HG03060 (cell line): Measurements from ENCODE around the gene IGFBPL1.

ENCODE experiments used
- ATAC-seq: cut with Tn5 transposase; IDR thresholded peaks from one replicate; pipeline ENCODE4 v1.9.1; 2021; ENCODE audit warnings: low read depth, moderate number of reproducible peaks; ENCODE audit not compliant: unreplicated experiment

IGFBPL1 gene, protein sequence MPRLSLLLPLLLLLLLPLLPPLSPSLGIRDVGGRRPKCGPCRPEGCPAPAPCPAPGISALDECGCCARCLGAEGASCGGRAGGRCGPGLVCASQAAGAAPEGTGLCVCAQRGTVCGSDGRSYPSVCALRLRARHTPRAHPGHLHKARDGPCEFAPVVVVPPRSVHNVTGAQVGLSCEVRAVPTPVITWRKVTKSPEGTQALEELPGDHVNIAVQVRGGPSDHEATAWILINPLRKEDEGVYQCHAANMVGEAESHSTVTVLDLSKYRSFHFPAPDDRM

DNA sequence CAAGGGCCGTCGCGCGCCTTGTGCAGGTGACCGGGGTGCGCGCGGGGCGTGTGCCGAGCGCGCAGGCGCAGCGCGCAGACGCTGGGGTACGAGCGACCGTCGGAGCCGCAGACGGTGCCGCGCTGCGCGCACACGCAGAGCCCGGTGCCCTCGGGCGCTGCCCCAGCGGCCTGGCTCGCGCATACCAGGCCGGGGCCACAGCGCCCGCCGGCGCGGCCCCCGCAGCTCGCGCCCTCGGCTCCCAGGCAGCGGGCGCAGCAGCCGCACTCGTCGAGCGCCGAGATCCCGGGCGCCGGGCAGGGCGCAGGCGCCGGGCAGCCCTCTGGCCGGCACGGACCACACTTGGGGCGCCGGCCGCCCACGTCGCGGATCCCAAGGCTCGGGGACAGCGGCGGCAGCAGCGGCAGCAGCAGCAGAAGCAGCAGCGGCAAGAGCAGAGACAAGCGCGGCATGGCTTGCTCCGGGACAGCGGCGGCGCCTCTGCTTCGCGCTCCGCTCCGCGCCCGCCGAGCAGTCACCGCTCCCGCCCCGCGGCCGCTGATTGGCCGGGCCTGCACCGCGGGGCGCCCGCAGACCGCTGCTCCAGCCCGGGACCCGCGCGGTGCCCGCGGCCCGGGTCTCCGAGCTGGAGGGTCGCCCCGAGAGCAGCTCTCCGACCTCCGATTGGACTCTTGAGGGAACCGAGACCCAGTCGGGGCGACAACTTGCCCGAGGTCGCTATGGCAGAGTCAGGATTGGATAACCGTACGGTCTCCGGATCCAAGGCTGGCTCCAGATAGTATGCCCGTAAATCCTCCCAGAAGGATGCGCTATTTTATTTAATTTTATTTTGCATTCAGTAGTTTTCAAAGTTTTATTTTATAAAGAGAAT lies at the start of gene IGFBPL1:
Gene IGFBPL1, minus strand, starts transcription at position 482 of the 871 bp plus-strand sequence. Its CDS starts 30 bp downstream, at position 452.
- no peak for ATAC-seq

DNA sequence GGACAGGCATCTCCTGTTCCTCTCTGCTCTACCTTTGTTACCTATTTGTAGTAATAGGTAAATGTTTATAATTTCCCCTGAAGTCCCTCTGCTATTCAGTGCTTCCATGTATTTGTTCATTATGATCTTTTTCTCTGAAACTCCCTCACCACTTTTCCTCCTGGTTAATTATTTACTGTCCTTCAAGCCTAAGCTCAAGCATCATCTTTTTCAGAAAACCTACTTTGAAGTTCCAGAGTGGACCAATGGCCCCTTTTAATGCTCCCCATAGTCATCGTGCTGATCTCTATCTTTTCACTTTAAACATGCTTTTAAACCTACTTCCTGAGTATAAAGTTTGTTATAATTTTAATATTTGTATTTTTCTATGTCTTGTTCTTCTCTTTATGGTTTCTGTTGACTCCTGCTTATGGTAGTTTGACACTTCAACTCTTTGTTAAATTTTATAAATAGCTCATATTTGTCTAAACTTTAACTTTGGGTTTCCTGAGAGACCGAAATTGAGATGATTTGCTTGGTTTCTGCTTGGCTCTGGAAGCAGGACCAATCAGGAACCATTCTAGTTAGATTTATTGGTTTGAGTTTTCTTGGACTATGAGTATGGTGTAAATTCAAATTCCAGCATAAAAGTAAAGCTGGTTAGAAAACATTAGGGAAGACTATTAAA lies 48.5 kb upstream of the IGFBPL1 start:
- ATAC-seq, result peak; percentile 38

DNA sequence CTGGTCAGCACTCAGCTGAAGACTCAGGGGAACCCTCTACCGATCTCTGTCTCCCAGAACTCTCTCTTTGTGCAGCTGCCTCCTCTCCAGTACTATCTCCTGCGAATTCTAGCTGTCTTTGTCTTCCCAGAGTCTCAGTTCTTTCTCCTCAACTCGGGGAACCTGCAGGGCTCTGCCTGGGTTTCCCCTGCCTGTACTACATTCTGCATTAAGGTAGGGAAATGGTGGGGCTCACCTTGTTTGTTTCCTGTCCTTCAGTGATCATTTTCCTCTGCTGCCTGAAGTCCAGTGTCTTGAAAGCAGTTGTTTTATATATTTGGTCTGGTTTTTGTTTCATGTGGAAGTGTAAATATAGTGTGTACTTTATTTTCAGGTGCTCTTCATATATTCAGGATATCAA lies 43.1 kb upstream of the IGFBPL1 start:
- no peak for ATAC-seq

DNA sequence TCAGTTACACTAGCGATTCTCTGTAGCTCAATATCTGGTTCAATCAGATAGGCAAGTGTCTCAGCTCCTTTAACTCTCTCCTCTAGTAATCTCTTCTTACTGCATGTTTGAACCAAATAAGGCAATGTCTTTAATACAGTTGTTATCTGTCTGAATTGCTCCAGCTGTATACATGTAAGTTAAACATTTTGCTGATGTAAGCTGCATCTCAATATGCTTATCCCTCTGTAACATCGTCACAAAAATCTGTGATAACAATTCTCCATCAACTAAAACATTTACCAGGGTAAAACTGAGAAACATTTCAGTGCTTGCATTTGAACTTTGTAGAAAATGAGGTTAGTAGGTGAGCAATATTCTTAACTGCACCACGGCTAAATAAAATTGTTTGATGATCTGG lies 29.6 kb upstream of the IGFBPL1 start:
- ATAC-seq, result no peak

DNA sequence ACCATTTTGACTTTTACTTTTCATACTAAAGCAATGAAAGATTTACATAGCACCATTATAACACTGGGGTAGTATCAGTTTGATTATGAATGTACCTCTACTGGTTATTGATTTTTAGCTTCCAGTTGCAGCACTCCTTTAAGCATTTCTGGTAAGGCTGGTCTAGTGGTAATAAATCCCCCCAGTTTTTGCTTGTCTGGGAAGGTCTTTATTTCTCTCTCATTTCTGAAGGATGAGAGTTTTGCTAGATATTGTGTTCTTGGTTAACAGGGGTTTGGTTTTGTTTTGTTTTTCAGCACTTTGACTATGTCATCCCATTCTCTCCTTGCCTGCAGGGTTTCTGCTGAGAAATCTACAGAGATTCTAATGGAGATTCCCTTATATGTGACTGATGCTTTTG lies 26.9 kb upstream of the IGFBPL1 start:
- ATAC-seq, result no peak

DNA sequence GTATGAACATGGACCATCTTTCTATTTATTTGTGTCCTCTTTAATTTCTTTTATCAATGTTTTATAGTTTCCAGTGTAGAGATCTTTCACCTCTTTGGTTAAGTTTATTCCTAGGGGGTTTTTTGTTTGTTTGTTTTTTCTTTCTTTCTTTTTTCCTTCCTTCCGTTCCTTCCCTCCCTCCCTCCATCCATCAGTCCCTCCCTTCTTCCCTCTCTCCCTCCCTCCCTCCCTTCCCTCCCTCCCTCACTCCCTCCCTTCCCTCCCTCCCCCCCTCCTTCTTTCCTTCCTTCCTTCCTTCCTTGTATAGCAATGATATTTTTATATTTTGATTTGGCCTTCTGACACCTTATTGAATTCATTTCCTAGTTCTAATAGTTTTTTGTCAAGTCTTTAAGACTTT lies 23.4 kb upstream of the IGFBPL1 start:
- no peak for ATAC-seq

DNA sequence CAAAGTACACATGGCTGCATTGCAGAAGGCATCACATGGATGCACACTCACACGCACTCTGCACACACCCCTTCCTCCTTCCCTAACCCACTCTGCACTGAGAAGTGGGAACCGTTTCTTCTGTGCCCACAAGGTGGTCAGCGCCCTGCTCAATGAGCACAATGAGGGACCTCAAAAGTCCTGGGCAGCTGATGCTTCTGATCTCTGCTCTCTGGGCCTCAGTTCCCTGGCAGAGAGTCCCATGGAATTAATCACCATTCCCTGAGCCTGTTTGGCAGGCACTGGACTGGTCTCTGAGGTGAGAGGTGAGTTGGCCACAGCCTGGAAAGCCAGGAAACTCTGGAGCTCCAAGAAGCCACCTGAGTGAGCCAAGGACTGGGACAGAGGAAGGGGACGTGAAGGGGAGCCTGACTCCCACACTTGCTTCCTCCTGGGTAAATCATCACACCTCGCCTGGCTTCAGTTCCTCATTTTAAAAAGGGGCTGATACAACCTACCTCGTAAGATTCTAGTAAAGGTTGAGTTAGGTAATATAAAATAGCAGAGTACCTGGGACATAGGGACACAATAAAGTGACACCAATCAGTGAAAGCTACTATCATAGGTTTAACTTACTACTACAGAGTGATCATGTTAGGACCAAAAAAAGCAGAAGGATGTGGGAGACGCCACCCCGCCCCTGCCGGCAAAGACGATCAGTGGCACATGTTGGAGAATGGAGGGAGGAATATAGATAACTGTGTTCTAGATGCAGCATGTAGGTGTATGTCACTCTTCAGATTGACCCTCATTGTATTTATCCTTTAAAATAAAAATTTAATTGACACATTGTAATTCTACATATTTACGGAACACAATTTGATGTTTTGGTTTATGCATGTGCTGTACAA lies 21.1 kb upstream of the IGFBPL1 start:
- ATAC-seq, result peak; percentile 63

DNA sequence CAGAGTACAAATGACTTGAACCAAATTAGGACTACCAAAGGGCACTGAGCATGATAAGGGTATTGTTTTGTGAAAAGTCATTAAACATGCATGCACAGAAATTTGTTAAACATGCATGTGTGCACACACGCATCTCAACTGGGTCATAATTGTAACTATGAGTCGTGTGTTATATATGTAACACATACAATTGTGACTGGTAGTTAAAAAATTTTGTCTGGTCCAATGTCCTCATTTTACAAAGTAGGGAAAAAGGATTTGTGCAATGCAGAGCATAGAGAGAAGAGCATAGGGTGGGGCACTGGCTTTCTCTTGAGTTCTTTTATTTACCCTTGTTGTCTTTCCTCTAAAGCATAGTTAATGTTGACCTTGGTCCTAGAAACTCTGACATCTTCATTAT lies 19.3 kb upstream of the IGFBPL1 start:
- no peak for ATAC-seq

DNA sequence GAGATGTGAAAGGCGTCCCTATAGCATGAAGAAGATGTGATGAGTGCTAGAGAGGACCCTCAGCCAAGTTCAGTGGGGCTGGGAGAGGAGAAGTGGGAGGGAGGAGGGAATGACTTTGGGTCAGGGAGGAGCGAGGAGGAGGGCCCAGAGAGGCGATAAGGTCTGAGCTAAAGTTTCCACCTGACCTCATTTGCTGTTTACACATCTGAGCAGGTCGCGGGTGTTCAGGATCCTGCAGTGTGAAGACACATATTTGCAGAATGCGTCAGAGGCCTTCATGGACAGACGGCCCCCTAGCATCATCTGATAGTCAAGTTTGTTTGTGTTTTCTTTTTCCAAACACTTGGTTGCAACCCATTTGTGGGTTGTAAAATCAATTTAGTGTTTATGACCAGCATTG lies 18.9 kb upstream of the IGFBPL1 start:
- ATAC-seq, result no peak

DNA sequence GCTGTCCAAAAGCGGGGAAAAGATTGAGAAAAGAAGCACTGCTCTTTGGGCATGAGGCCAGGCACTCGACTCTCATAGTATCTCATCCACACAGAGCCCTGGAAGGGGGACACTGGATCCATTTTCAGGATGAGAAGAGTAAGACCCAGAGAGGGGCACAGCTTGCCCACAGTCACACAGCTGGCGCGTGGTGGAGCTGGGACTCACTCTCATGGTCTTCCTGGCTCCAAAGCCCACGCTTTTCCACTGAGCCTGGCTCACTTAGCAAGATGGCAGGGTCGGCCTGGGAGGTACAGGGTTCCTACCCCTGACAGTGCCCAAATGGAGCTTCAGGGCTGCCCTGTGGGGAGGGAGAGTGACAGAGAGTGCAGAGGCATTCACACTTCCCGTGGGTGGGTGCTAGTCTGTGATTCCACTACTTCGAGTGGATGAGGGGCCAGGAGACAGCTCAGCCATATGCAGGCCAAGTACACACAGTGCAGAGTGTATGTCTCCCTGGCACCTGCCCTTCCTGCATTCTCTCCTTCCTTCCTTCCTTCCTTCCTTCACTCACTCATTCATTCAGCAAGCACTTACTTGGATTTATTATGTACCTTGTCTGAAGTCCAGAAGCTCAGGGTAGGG lies 18.3 kb upstream of the IGFBPL1 start:
- no peak for ATAC-seq

DNA sequence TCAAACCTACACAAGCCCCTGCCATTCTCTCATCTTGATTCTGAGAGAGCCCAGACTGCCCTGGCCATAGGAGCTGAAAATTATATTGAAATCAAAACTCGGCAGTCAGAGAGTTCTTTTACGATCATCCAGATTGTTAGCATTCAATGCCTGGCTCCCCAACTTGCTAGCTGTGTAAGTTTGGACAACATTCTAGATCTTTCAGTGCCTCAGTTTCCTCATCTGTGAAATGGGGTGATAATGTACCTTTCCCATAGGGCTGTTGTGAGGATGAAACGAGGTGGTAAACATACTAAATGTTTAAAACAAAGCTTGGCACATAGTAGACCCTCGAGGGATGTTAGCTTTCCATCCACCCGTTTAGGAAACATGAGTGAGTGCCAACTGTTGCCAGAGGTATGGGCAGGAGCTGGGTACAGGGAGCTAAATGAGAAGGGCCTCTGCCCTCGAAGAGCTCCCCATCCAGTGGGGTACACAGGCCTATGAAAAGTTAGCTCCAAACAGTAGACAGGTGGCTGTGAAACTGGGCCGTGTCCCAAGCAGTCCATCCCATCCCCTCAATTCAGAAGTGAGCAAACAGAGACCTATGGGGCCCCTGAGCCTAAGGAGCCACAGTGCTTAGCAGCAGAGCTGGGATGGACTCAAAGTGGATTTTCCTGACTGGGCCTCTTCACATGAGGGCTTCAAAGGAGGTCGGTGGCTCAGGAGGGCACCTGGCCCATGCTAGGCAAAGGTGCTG lies 17.3 kb upstream of the IGFBPL1 start:
- ATAC-seq, result no peak

DNA sequence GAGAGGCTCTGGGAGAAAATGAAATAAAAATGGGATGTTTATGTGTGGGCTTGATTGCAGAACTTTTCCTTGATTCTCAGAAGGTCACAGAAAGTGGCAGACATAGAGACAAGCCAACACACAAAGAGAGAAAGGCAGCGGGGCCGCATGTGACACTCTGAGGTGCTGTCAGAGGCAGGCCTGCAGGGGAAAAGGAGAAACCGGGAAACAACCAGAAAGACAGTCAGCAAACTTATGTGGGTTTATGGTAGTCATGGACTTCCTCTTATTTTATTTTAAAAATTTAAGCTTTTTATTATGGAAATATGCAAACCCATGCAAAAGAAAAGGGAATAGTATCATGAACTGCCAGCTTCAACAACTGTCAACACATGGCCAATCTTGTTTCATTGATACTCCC lies 16.3 kb upstream of the IGFBPL1 start:
- ATAC-seq, result no peak

DNA sequence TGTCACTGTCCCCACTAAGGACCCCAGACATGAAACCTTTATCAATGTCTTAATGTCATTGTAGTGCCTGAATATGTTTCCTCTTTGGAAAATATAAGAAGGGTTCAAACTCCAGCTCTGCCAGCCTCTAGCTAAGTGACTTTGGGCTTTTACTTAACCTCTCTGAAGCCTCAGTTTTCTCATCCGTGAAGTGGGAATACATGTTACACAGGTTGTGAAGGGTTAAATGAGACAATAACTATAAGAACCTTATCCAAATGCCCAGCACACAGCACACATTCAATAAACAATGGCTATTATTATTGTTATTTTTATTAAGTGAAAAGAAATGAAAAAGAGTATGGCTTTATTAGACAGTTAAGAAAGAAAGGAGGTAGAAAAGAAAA lies 15.7 kb upstream of the IGFBPL1 start:
- no peak for ATAC-seq

DNA sequence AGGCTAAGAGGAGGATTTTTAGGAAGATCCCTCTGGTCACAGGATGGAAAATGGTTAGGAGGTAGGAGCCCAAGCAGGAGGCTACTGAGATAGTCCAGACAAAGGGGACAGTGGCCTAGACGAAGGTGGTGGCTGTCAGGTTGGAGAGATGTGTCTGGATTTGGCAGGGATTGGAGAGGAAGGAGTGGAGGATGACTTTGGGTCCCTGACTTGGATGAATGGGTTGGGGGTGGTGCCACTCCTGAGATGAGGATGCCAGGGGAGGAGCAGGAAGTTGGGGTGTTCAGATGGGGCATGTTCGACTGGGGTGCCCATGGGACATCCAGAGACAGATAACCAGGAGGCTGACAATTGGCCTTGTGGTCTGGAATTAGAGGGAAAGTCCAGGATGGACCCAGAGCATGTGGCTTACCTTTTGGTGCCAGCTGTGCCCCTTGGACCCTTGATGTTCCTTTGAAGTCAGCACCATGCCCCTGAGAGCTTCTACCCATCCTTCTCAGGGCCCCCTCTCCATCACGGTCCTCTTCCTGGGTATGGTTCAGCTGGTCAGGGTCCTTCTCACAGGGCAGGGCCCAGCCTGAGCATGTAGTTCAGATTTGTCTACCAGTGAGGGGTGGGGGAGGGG lies 15.1 kb upstream of the IGFBPL1 start:
- no peak for ATAC-seq

DNA sequence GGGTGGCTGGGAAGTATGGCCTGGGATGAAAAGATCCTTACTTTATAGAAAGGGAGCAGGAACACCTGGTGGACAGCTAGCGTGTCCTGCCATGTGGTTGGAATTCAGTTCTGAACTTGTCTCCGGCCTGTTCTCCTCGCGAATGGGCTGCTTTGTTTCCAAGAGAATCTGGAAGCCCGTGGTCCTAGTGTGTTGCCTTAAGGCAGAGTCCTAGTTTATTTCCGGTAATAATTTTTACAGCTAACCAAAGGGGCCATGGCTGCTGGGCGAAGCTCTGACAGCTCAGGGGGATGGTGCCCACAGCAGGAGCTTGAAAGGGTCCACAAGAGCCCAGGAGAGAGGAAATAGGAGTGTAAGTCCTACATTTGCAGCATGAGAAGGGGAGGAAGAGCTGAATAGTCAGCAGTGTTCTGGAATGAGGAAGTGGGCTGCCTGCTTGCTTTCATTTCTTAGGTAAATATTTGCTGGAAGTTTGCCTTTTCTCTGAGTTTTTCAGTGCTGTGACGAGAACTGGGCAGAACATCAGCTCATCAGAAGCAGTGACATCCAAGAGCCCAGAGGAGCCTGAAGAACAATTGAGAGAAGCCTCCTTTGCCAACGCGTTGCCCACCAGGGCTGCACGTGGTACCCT lies 13.1 kb upstream of the IGFBPL1 start:
- ATAC-seq, result no peak

DNA sequence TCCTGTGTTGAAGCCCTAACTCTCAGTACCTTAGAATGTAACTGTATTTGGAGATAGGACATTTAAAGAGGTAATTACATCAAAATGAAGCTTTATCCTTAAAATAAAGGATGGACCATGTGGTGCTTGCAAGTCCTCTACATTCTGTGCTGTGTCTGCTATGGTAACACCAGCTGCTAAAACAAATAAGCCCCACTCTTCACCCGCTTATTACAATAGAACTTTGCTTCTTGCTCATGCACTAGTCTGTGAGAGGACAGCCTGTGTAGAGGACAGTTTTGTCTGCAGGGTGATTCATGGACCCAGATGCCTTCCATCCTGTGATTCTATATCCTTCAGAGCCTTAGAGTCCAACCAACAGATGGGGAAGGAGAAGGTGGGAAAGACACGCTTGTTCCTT lies 12.5 kb upstream of the IGFBPL1 start:
- ATAC-seq, result no peak

DNA sequence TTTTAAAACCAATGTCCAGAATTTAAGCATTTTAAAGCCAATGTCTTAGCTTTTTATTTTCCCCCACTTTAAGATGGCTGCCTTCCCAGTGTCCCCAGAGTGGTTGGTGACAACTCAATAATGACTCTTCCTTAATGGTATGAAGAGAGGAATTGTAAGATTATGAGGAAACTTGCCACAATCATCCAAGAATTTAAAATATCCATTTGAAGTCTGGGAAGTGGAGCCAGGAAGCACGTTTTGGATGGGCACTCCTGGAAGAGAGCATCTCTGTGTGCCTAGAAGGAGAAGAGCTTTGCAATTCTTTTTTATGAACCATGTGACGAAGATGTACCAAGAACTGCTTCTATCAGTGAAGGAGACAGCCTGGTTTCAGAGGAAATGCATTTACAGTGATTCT lies 11.3 kb upstream of the IGFBPL1 start:
- no peak for ATAC-seq

DNA sequence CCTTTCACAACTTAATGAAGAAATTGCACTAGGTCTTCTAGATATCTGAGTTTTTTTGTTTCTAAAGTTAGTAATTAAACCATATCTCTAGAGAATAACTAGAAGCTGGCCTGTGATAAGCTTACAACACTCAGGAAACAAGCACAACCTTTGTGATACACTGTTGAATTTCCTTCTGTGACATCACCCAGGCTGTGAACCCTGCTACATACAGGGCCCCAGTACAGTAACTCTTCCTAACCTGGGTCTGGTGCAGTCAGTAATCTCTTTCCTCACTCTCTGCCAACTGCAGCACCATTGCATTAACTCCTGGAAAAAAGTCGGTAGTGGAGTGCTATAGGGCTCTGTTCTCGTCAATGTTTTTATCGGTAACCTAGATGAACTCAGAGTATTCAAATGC lies 10.6 kb upstream of the IGFBPL1 start:
- no peak for ATAC-seq
